ENCODE data around the gene TEX2.

Gene TEX2

DNA sequence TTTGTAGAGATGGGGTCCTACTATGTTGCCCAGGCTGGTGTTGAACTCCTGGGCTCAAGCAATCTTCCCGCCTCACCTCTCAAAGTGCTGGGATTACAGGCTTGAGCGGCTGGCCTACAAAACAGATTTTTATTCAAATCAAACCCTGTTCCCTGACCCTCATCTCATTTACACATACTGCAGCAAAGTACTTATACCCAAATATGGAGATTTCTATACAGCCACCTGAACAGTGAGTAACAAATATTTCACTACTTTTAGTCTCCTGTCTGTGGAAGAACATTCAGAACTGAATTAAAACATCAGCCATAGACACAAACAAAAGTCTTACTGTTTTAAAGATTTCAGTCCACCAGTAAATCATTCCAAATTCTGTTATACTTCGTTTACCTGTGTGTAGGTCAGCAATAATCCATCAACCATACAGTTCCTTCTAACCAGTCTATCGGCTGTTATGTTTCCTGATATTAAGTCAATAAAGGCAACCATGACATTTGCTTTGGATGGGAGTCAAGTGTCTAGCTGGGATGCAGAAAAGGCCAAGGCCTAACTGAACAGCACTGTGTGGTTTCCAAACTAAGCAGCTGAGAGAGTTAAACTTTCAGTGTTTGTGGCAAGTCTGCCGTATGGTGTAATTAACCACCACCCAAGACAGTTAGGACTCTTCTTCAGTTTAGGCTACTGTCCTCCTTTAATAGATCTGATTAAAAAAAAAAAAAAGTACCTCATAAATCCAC lies 155.4 kb downstream of the TEX2 start:
- no peak for FAIRE-seq

DNA sequence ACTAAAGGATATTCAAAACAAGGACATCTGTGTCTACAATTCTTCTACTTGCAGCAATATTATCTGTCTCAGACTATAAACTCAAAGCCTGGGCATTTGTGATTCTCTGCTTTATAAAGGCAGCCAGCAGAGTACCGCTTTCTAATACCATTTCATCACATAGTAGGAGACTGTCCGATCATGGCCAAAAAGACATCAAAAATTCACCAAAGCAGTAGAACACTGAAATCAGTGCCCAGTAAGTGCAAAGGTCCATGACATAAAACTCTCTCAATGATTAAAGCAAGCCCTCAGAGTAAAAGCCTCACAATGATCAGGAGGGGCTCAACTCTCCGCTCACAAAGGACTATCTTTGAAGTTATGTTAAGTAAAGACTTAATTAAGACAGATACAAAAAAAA lies 156.1 kb downstream of the TEX2 start:
- FAIRE-seq, result no peak

DNA sequence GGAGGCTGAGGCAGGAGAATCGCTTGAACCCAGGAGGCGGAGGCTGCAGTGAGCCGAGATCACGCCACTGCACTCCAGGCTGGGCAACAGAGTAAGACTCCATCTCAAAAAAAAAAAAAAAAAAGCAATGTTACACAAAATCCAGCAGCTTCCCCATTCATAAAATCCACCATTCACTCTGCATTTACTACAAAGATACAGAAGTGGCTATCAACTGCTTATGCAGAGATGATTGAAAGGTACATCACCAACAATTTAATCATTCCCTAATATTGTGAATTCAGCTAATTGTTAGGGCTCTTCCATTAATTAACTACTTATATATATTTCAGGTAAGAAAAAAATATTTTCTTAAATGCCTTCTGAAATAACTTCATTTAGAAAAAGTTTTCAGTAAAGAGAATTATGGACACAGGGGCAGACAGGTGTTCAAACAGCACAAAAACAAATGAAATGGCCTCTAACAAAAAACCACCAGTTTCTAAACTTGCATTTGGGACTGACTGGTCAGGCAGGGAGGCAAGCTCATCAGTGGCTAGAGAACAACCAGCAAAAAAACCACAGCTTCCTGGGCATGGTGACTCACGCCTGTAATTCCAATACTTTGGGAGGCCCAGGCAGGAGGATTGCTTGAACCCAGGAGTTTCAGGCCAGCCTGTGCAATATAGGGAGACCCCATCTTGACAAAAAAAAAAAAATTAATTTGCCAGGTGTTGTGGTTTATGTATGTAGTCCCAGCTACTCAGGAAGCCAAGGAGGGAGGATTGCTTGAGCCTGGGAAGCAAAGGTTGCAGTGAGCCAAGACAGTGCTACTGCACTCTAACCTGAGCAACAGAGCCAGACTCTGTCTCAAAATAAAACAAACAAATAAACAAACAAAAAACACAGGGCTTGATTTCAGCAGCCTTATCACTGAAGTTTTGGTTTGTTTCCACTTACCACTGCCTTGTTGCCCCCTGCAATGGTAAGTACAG lies 159.4 kb downstream of the TEX2 start:
- no peak for FAIRE-seq

DNA sequence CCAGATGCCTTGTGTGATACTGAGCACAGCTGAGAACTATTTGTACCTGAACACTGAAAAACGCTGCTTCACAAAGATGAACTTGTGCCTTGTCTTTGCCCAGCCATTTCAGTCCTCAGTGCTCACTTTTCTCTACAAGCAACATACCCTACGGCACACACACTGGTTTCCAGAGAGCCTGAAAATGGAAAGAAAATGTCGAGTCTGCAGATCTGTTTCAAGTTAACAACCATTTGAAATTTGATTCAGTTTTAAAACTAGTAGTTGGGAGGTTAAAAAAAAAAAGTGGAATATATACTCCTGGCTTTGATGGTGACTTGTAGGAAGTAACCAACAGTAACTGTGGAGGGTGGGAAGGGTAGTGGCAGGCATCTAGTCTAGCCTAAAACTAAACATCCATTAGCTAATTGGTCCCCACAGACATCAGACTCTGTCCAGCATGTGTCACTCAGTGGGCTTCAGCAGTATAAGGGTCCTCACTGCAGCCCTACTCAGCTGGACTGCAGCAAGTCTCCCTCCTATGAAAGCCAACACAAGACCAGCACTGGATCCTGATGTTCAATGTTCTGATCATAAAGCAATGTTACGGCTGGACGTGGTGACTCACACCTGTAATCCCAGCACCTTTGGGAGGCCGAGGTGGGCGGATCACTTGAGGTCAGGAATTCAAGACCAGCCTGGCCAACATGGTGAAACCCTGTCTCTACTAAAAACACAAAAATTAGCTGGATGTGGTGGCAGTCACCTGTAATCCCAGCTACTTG lies 160.3 kb downstream of the TEX2 start:
- FAIRE-seq, result no peak

DNA sequence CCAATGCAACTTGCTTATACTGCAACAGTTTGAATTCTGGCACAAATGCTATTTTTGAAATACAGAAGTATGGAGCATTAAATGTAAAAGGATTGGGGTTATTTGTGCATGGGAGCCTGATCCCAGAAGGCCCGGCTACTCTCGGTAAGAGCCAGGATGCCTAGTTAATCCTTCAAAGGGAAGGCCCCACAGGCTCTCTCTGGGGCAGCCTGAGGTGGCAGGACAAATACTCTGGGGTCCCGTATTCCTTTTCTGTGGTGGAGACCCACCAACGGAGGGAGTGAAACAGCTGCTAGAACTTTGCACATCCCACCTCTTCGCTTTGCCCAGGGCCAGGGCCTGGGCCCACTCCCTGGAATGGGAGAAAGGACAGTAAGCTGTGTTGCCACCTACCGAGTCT lies 163.5 kb downstream of the TEX2 start:
- FAIRE-seq, result no peak
